HepG2 (cell line): Measurements from ENCODE around the gene SPTA1. TPM values are rescaled to one million over a fixed set of nuclear protein-coding genes. Genes with fewer than 3 reads are reported as not detected.

Experiments
- ATAC-seq: fragments of 200-7000 bp; cut with Tn5 transposase; 3 replicates; pipeline ENCODE4 v1.9.1; 2020; ENCODE audit warnings: mild to moderate bottlenecking, moderate library complexity
- BruUV-seq: library from RNA; stranded (reverse); fragments of 400-500 nt; replicated peaks from 2 replicates; lab custom pipeline; 2021; lab: Mats Ljungman, UMichigan
- CTCF ChIA-PET: fragments of 300-600 bp; formaldehyde crosslinking; extraction: SDS; loops from one replicate; lab custom pipeline; 2021; ENCODE audit warnings: low total read pairs, inconsistent platforms, low intra/inter-chr PET ratio; lab: Yijun Ruan, JAX
- POLR2A ChIA-PET: fragments of 350-600 bp; sonication (Branson Sonifier 250); formaldehyde crosslinking; loops from one replicate; lab custom pipeline; 2020; ENCODE audit warnings: antibody characterized with exemption, inconsistent platforms; lab: Yijun Ruan, JAX
- DNase-seq: peaks from one replicate; pipeline ENCODE4 v3.0.0-alpha.2; 2015; ENCODE audit warnings: low spot score
- FAIRE-seq: peaks from 3 replicates; lab custom pipeline; 2011; peaks lifted over from hg19 to GRCh38; lab: Jason Lieb, UNC
- H2AFZ ChIP-seq: one replicate; pipeline ENCODE4 v1.6.1; 2011; ENCODE audit warnings: low read length, inconsistent platforms
- H3K27ac ChIP-seq: fragments of 300-600 bp; 3 replicates; pipeline ENCODE4 v1.8.0; 2011; ENCODE audit warnings: mixed run types, mild to moderate bottlenecking, mixed read lengths, low read length, inconsistent platforms; ENCODE audit not compliant: insufficient read depth; ENCODE audit errors: extremely low read length
- H3K27me3 ChIP-seq, 2 experiments: fragments of 200-600 bp in 1 of 2; 2 replicates in 1 of 2; 3 replicates in 1 of 2; pipeline versions ENCODE4 v1.6.0 to v1.8.0; 2011; ENCODE audit warnings: low read length in 2 of 2, mild to moderate bottlenecking in 2 of 2, moderate library complexity in 2 of 2, inconsistent platforms in 1 of 2; ENCODE audit not compliant: insufficient read depth in 2 of 2, control insufficient read depth in 1 of 2
- H3K36me3 ChIP-seq, 2 experiments: fragments of 200-600 bp in 1 of 2; replicated peaks in 1 of 2; 2 replicates in 1 of 2; 3 replicates in 1 of 2; pipeline versions ENCODE4 v1.5.1 to v1.8.0; 2011; ENCODE audit warnings: low read length in 2 of 2, inconsistent platforms in 1 of 2; ENCODE audit not compliant: insufficient read depth in 2 of 2, control insufficient read depth in 1 of 2
- H3K4me1 ChIP-seq: 2 replicates; pipeline ENCODE4 v1.5.1; 2012; ENCODE audit warnings: low read length, inconsistent platforms; ENCODE audit not compliant: insufficient read depth
- H3K4me2 ChIP-seq: 2 replicates; pipeline ENCODE4 v1.6.0; 2011; ENCODE audit warnings: low read depth, low read length, inconsistent platforms
- H3K4me3 ChIP-seq, 3 experiments: fragments of 200-600 bp in 1 of 3; sonication (generic), shearing (Covaris generic) in 1 of 3; replicated peaks in 1 of 3; 2 replicates each; pipeline ENCODE4 v1.5.1; 2011 to 2016; ENCODE audit warnings: low read length in 3 of 3, inconsistent platforms in 2 of 3, low read depth in 2 of 3, mild to moderate bottlenecking in 2 of 3, control low read depth in 1 of 3, mixed read lengths in 1 of 3; ENCODE audit not compliant: insufficient read depth in 1 of 3
- H3K79me2 ChIP-seq: one replicate; pipeline ENCODE4 v1.6.1; 2011; ENCODE audit warnings: low read length, inconsistent platforms; ENCODE audit not compliant: insufficient read depth
- H3K9ac ChIP-seq: 2 replicates; pipeline ENCODE4 v1.6.0; 2011; ENCODE audit warnings: mild to moderate bottlenecking, low read depth, low read length, inconsistent platforms; ENCODE audit not compliant: insufficient read depth
- H3K9me3 ChIP-seq: 2 replicates; pipeline ENCODE4 v1.5.1; 2012; ENCODE audit warnings: mild to moderate bottlenecking, low read length
- H4K20me1 ChIP-seq: 2 replicates; pipeline ENCODE4 v1.6.0; 2011; ENCODE audit warnings: inconsistent platforms, mild to moderate bottlenecking, low read length, moderate library complexity; ENCODE audit not compliant: insufficient read depth
- ATF7 ChIP-seq, 2 experiments: fragments of 450-650 bp in 1 of 2; sonication (generic) in 1 of 2; formaldehyde crosslinking in 1 of 2; IDR thresholded peaks; 2 replicates each; pipeline versions ENCODE4 v1.4.0 to v1.6.1; 2016 to 2020; ENCODE audit warnings: antibody characterized with exemption in 1 of 2, mild to moderate bottlenecking in 1 of 2, missing genetic modification reagents in 1 of 2
- BCL3 ChIP-seq: sonication (generic); formaldehyde crosslinking; IDR thresholded peaks from 2 replicates; pipeline ENCODE4 v1.5.1; 2020; ENCODE audit warnings: mild to moderate bottlenecking, missing genetic modification reagents, moderate library complexity
- CREB1 ChIP-seq, 2 experiments: fragments of 450-650 bp in 1 of 2; IDR thresholded peaks; 2 replicates each; pipeline ENCODE4 v1.6.1; 2016 to 2017; ENCODE audit warnings: control low read depth in 1 of 2, mild to moderate bottlenecking in 1 of 2, missing compliant biosample characterization in 1 of 2, missing genetic modification characterization in 1 of 2
- MAFF ChIP-seq: IDR thresholded peaks from 2 replicates; pipeline ENCODE4 v1.6.1; 2011; ENCODE audit warnings: low read depth, low read length, improper control_type of control experiment
- MAFK ChIP-seq, 2 experiments: IDR thresholded peaks in 1 of 2; conservative IDR thresholded peaks in 1 of 2; 2 replicates each; pipeline ENCODE4 v1.6.1; 2011; ENCODE audit warnings: improper control_type of control experiment in 2 of 2, low read length in 2 of 2
- NR2F1 ChIP-seq, 2 experiments: fragments of 450-650 bp in 1 of 2; formaldehyde crosslinking in 1 of 2; IDR thresholded peaks; 2 replicates each; pipeline versions ENCODE4 v1.5.0 to v1.6.1; 2016 to 2020; ENCODE audit warnings: mild to moderate bottlenecking in 1 of 2, missing compliant biosample characterization in 1 of 2, missing genetic modification reagents in 1 of 2, moderate library complexity in 1 of 2
- SRY ChIP-seq: sonication (generic); formaldehyde crosslinking; IDR thresholded peaks from 2 replicates; pipeline ENCODE4 v1.8.0; 2022; ENCODE audit warnings: mild to moderate bottlenecking, missing genetic modification reagents
- ZBTB1 ChIP-seq: sonication (generic); formaldehyde crosslinking; IDR thresholded peaks from 2 replicates; pipeline ENCODE4 v1.4.0; 2020; ENCODE audit warnings: missing genetic modification reagents, borderline replicate concordance
- ZFAT ChIP-seq: sonication (generic); formaldehyde crosslinking; conservative IDR thresholded peaks from 2 replicates; pipeline ENCODE4 v1.8.1; 2023; ENCODE audit warnings: missing genetic modification reagents, inconsistent platforms
- ZNF761 ChIP-seq: sonication (generic); formaldehyde crosslinking; conservative IDR thresholded peaks from 2 replicates; pipeline ENCODE4 v1.4.0; 2020; ENCODE audit warnings: mild to moderate bottlenecking, missing genetic modification reagents
- ZSCAN20 ChIP-seq: sonication (generic); formaldehyde crosslinking; IDR thresholded peaks from 2 replicates; pipeline ENCODE4 v1.4.0; 2020; ENCODE audit warnings: missing genetic modification reagents, mild to moderate bottlenecking, borderline replicate concordance
- WGBS: methylation state at CpG from one replicate; pipeline ENCODE4 v1.1.6; 2017; ENCODE audit warnings: low lambda C conversion rate; 5-methylcytosine and 5-hydroxymethylcytosine counted together
- in situ Hi-C: cut with HindIII; loops from 2 replicates; pipeline ENCODE4 v1.10.0; 2017; ENCODE audit warnings: low pct_unique_long_range_greater_than_20kb; ENCODE audit not compliant: extremely low pct_ligation_motif_present
- intact Hi-C: fragments of 100-400 bp; cut with micrococcal nuclease; formaldehyde crosslinking; loops from one replicate; pipeline ENCODE4 v1.10.0; 2022; ENCODE audit not compliant: unreplicated experiment
- polyA plus RNA-seq, 8 experiments: library from polyadenylated mRNA; depleted of rRNA in 3 of 8; stranded (reverse) in 7 of 8; unstranded in 1 of 8; fragments of >200 nt; fragmentation: Illumina TruSeq in 4 of 8; extraction: Trizol in 4 of 8; gene quantifications; 2 replicates each; pipeline versions ENCODE4 v1.2.1 to v1.2.3, GENCODE V29; 2011 to 2016; ENCODE audit warnings: low read depth in 4 of 8, missing spikeins in 1 of 8, mixed read lengths in 1 of 8; ENCODE audit not compliant: insufficient read depth in 1 of 8
- total RNA-seq, 5 experiments: library from RNA; depleted of rRNA; stranded (reverse); fragments of >200 nt; fragmentation: Illumina TruSeq; extraction: Trizol; gene quantifications; 2 replicates each; pipeline ENCODE4 v1.2.3, GENCODE V29; 2016; ENCODE audit warnings: low read depth in 1 of 5
- TF ChIP-seq, protein P1 (sequence below): sonication (generic); formaldehyde crosslinking; IDR thresholded peaks from 2 replicates; pipeline ENCODE4 v1.8.1; 2022; ENCODE audit warnings: low read depth, mild to moderate bottlenecking, missing genetic modification reagents

The SPTA1 gene
- total and polyA plus RNA-seq, 2 of the 13 experiments (the other 11 are each of a cell fraction or from before 2014, with no cell fraction given), result not detected

- ChIA-PET CTCF (no interaction called here), POLR2A (no interaction called here)
- ATAC-seq, result no peak
- no peak for FAIRE-seq
- no peak within 1 kb of the TSS for H3K4me2 ChIP-seq
- H4K20me1 ChIP-seq, result no peaks in the 10 kb centered on the region
- DNase-seq, result no peak
- intact Hi-C loops, result no loop called here
- no peaks in the 10 kb centered on the region for H3K4me1 ChIP-seq
- TF ChIP-seq CREB1 (IDR thresholded peaks at IDR 0.05) (peak; percentile 49), CREB1 (CRISPR knock-in tag; IDR thresholded peaks at IDR 0.05) (no peak), NR2F1 (CRISPR knock-in tag; IDR thresholded peaks at IDR 0.05) (no peak), MAFK (conservative IDR thresholded peaks at IDR 0.05 in 1 of 2, IDR thresholded peaks at IDR 0.05 in 1 of 2; ENCODE audit: low read length in 2 of 2) (peak; percentile 22 to 69; a peak in 2 of 4 replicates), ZNF761 (CRISPR knock-in tag) (no peak), MAFF (peak; percentile 49; the same call in 1 of the 2 replicates), ATF7 (IDR thresholded peaks at IDR 0.05) (0 out of 2 replicates have a peak, but pooled peaks have one; percentile 34), ATF7 (CRISPR knock-in tag; IDR thresholded peaks at IDR 0.05) (no peak), ZSCAN20 (no peak)
- in situ Hi-C loops, result no loop called here
- no TSS peak for BruUV-seq
- no peak within 1 kb of the TSS for H2AFZ ChIP-seq
- peaks cover 55% of the 10 kb centered on the region for H3K9me3 ChIP-seq
- no peak within 1 kb of the TSS for H3K4me3 ChIP-seq
- no peak within 1 kb of the TSS for H3K9ac ChIP-seq
- H3K36me3 ChIP-seq, result no peaks in the 10 kb centered on the region
- H3K79me2 ChIP-seq, result no peaks in the 10 kb centered on the region
- no peak within 1 kb of the TSS for H3K27ac ChIP-seq
- H3K27me3 ChIP-seq, result no peaks in the 10 kb centered on the region
- 0% methylated on average over 1 of the region's 1 CpG for WGBS
These were observed 106.8 kb downstream of the SPTA1 start, which contains the start of gene OR10X1 for GRCh38 chr1:158579733-158580132. TSS of gene OR10X1 (minus strand) at chr1:158579899. CDS start at chr1:158579899, 0 bp downstream.

DNA sequence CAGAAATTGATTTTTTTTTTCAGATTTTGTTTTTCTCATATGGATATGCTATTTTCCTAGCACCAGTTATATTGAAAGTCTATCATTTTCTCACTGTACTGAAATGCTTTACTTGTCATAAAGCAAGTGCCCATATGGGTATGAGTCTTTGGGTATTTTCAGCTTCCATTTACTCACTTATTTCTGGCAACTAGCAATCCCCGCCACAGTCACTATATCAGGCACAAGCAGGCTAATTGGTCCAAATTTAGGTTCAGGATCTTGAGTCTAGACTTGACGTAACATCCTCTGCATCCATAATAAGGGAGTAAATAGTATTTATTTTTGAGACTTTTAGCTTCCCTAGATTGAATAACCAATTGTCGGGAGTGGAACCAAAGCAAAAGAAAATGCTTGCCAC is 109.0 kb downstream of the SPTA1 start:
- in situ Hi-C loops, result no loop called here
- ATAC-seq (no peak), FAIRE-seq (no peak), DNase-seq (no peak)
- no peak overlapping the region for H2AFZ ChIP-seq
- H3K9ac ChIP-seq, result no peak overlapping the region
- no peak overlapping the region for H3K4me2 ChIP-seq
- H3K4me3 ChIP-seq, result no peak overlapping the region
- CTCF ChIA-PET, result no interaction called here
- POLR2A ChIA-PET, result no interaction called here
- peaks cover 42% of the 10 kb centered on the region for H3K9me3 ChIP-seq
- H3K79me2 ChIP-seq, result no peaks in the 10 kb centered on the region
- H4K20me1 ChIP-seq, result no peaks in the 10 kb centered on the region
- H3K27ac ChIP-seq, result no peak overlapping the region
- 3% methylated on average over 3 of the region's 3 CpGs for WGBS
- intact Hi-C loops, result no loop called here
- H3K27me3 ChIP-seq, result no peaks in the 10 kb centered on the region
- no peaks in the 10 kb centered on the region for H3K4me1 ChIP-seq
- no TSS peak for BruUV-seq
- H3K36me3 ChIP-seq, result no peaks in the 10 kb centered on the region
- TF ChIP-seq, protein P1, sequence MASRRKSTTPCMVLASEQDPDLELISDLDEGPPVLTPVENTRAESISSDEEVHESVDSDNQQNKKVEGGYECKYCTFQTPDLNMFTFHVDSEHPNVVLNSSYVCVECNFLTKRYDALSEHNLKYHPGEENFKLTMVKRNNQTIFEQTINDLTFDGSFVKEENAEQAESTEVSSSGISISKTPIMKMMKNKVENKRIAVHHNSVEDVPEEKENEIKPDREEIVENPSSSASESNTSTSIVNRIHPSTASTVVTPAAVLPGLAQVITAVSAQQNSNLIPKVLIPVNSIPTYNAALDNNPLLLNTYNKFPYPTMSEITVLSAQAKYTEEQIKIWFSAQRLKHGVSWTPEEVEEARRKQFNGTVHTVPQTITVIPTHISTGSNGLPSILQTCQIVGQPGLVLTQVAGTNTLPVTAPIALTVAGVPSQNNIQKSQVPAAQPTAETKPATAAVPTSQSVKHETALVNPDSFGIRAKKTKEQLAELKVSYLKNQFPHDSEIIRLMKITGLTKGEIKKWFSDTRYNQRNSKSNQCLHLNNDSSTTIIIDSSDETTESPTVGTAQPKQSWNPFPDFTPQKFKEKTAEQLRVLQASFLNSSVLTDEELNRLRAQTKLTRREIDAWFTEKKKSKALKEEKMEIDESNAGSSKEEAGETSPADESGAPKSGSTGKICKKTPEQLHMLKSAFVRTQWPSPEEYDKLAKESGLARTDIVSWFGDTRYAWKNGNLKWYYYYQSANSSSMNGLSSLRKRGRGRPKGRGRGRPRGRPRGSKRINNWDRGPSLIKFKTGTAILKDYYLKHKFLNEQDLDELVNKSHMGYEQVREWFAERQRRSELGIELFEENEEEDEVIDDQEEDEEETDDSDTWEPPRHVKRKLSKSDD (CRISPR knock-in tag), result no peak
- no peak for TF ChIP-seq ZFAT (CRISPR knock-in tag)
- TF ChIP-seq SRY (CRISPR knock-in tag), result no peak
- TF ChIP-seq ZBTB1 (CRISPR knock-in tag), result no peak
- no peak for TF ChIP-seq BCL3
